ENCODE results near the gene CARD11.

DNA sequence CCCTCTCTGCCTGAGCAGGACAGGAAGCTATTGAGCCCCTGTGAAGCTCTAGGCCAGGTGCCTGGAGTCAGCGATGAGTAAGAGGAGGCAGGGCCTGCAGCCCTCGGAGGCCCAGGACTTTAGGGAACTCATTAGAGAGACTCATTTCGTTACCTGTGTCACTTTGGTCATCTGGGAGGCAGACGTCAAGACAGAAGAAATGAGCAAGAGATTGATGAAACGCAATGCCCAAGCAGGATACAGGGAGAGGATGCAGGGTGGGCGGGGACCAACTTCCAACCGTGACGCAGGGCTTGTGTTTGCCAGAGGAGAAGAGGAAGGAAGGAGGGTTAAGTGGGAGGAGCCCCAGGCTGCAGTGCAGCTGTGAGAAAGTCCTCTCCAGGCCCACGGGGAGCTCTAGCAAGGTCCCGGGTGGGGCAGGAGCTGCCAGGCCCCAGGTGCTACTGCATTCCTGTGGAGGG is 173.2 kb downstream of the CARD11 start:
- TF ChIP-seq, protein P1, sequence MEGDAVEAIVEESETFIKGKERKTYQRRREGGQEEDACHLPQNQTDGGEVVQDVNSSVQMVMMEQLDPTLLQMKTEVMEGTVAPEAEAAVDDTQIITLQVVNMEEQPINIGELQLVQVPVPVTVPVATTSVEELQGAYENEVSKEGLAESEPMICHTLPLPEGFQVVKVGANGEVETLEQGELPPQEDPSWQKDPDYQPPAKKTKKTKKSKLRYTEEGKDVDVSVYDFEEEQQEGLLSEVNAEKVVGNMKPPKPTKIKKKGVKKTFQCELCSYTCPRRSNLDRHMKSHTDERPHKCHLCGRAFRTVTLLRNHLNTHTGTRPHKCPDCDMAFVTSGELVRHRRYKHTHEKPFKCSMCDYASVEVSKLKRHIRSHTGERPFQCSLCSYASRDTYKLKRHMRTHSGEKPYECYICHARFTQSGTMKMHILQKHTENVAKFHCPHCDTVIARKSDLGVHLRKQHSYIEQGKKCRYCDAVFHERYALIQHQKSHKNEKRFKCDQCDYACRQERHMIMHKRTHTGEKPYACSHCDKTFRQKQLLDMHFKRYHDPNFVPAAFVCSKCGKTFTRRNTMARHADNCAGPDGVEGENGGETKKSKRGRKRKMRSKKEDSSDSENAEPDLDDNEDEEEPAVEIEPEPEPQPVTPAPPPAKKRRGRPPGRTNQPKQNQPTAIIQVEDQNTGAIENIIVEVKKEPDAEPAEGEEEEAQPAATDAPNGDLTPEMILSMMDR (conservative IDR thresholded peaks at IDR 0.05 in 1 of 2, IDR thresholded peaks at IDR 0.05 in 1 of 2; ENCODE audit: extremely low read depth in 1 of 2, insufficient read depth in 1 of 2, low read depth in 1 of 2, low read length in 2 of 2) = no peak
- TF ChIP-seq EZH2 (IDR thresholded peaks at IDR 0.05; ENCODE audit: borderline replicate concordance, low read length) = no peak
